Measurements from ENCODE around the gene CHSY1.

- TF ChIP-seq CTCF (IDR thresholded peaks at IDR 0.05) = no peak
- TF ChIP-seq NFE2L1 (CRISPR knock-in tag; IDR thresholded peaks at IDR 0.05) = no peak
- no peak for TF ChIP-seq TEAD4 (CRISPR knock-in tag; IDR thresholded peaks at IDR 0.05)
Observed at GRCh38 chr15:101145362-101145761, 106.5 kb downstream of the CHSY1 start.

Measured in WTC11 (cell line).